ENCODE measurements around the gene FTO. TPM values are rescaled to one million over a fixed set of nuclear protein-coding genes. Genes with fewer than 3 reads are reported as not detected.
"Not testable (repeated sequence)": the region's sequence is repeated elsewhere in the genome, so short reads cannot be mapped to it uniquely, and the experiment has no call there.

The FTO gene
- total RNA-seq, 1 donor from 2014 or later, result 67.7 TPM

DNA sequence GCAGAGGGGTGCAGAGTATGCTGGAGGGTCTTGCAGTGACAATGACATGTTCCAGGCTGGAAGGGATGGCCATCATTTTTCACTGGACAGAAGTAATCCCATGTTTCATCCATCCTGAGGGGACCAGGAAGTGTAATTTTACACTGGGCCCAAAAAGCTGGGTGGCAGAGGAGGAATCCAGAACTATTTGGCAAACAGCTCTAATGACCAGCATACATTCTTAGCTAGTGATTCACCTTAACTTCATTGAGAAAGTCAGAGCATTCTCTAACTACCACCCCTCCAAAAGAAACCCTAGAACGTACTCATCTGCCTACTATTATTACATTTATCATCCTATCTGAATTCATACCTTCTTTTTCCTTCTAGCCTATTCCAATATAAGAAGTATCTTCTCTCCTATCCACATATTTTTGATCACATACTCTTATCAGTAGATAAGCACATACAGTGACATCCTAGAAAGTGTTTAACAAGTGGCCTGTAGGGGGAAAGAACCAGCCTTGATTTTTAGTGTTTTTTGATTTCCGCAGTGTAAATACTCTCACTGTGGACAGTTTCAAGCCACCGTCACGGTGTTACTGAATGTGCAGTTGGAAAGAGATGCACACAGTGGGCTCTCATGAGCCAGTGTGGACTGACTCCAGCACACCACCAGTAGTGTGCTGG, 118.1 kb downstream of the FTO start:
- intact Hi-C loops (cut with micrococcal nuclease), result loop anchor here (5.0 kb wide), 1 partner anchor 120 kb away; the partner anchor contains the start of genes FTO and RPGRIP1L

DNA sequence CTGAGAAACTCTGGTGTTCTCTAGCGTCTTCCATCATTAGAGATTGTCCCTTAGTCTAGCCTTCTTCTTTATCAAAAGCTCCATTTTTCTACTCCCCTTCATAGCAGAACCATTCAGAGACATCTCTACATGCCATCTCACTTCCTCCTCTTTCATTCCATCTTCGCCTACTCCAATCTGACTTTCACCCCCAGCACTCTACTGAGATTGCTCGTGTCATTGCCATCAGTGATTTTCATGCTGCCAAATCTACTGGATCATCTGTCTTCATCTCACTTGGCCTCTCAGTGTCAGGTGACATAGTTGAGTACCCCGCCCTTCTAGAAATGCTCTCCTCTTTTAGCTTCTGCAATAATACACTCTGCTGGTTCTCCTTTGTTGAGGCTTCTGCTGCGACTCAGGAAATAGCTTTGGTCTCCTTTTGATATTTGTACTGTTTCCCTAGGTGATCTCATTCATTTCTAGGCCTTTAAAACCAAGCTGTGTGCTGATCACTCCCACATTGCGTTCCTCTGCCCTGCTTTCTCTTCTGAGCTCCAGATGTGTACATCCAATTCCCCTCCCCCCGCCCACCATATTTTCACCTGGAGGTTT, 119.1 kb downstream of the FTO start:
- intact Hi-C loops (cut with micrococcal nuclease), result loop anchor here (5.0 kb wide), 1 partner anchor 121 kb away; the partner anchor contains the start of genes FTO and RPGRIP1L

DNA sequence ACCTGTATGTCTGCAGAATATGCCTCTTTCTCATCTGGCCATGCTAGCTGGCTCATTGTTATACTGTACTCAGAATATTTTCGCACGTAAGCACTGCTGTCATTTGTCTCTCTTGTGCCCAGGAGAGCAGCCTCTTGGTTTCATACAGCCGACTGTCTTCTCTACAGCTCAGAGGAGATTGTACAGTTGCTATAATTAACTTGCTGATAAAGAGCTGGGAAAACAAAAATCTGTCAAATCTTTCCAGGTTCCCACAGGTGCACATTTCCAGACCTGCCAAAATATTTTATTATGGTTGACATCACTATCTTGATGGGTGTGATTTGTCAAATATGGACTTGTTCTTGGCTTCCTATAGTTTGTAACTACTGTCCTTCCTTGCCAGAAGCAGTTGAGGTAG, 122.7 kb downstream of the FTO start:
- intact Hi-C loops (cut with micrococcal nuclease), result no loop called here

DNA sequence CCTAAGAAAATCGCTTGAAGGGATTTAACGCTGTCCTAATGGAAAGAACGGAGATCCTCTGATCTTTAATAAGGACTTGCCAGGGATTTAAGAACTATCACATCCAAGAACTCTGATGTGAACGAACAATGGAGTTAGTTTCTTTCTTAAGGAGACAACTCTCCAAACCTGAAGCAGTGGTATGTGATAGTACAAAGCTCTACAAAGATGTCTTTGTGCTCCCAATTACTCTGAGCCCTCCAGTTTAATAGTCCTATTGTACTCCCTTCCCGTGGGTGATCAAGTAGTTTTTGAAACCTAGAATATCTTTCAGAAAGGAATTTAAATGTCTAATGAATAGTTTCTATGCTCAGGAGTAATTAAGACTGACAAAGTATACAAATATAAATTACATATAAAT, 123.8 kb downstream of the FTO start:
- intact Hi-C loops (cut with micrococcal nuclease), result no loop called here

DNA sequence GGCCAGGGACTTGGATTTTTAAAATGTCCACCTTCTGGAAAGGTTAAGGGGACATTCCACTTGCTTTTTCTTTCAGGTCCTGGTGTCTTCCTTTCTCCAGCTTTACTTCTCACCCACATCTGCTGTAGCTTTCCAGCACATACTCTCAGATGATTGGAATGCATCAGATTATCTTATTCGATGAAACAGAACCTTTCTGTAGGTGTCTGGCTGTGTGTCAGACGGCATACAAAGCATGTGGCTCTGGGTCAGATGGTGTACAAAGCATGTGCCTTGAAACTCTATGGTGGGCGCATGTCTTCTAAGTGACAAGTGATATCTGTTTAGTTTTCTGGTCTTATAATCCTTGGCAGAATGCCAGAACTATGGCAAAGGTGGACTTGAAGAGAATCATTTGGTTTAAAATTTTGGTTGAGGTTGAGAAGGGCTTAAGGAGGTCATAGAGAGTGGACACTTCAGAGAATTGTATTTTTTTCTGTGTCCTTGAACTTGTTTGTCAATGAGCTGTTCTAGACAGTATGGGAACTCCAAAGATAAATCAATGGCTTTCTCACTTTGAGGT, 125.3 kb downstream of the FTO start:
- intact Hi-C loops (cut with micrococcal nuclease), result no loop called here

DNA sequence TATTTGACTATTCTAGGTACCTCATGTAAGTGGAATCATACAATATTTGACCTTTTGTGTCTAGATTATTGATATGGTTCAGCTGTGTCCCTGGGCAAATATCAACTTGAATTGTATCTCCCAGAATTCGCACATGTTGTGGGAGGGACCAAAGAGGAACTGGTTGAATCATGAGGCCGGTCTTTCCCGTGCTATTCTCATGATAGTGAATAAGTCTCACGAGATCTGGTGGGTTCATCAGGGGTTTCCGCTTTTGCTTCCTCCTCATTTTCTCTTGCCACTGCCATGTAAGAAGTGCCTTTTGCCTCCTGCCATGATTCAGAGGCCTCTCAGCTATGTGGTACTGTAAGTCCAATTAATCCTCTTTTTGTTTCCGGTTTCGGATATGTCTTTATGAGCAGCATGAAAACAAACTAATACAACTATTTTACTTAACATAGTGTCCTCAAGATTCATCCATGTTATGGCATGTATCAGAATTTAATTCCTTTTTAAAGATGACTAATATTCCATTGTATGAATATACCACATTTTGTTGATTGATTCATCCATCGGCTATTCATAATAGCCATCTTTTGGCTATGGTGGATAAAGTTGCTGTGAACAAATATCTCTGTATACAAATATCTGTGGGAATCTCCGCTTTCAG, 129.1 kb downstream of the FTO start:
- intact Hi-C loops (cut with micrococcal nuclease), result no loop called here

DNA sequence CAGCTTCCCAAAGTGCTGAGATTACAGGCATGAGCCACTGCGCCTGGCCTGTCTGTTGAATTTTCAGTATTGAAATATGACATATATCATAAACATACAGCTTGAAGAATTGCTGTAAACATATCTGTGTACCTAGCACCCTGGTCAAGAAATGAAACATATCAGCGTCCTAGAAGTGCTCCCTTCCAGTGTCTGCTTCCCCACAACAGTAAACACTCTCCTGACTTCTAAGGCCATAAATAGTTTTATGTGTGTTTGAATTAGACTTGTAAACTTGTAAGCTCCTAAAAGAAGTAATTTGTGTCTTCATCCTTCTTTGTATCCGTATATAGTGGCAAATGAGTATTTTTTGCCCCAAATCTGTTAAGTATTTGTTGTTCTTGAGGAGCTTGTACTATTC, 132.2 kb downstream of the FTO start:
- intact Hi-C loops (cut with micrococcal nuclease), result no loop called here

DNA sequence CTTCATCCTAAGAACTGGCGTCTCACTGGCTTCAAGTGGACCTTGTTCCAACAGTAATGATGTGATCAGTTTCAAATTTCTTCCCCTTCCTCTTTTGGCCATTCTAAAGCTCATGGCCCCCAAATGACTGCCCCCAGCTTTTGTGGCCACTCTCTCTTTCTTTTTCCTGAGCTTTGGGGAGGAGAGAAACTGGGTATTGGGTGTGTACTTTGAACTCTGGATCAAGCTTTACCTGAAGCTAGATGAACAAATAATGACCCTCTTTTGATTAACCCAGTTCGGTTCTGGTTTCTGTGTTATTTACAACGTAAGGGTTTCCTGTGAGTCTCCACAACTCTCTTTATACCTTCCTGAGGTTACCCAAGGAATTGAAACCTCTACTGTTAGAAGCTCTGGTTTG, 132.7 kb downstream of the FTO start:
- intact Hi-C loops (cut with micrococcal nuclease), result no loop called here

DNA sequence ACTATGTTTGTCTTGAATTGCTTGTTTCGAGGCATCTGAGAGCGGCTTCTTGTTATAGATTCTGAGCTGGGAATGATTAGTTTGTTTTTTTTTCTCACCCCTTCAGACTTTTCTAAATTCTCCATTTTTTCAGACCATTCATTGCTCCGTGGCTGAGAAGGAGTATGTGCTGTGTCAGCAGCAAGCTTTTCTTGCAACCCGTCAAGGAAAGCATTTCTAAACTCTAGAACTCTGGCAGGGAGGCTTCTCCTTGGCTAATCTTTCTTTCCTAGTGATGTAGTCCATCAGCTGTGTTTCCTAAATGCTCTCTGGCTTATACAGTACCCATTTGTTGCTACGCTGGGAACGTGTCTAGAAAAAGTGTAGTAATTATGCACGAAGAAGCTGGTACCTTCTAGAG, 133.5 kb downstream of the FTO start:
- intact Hi-C loops (cut with micrococcal nuclease), result no loop called here

DNA sequence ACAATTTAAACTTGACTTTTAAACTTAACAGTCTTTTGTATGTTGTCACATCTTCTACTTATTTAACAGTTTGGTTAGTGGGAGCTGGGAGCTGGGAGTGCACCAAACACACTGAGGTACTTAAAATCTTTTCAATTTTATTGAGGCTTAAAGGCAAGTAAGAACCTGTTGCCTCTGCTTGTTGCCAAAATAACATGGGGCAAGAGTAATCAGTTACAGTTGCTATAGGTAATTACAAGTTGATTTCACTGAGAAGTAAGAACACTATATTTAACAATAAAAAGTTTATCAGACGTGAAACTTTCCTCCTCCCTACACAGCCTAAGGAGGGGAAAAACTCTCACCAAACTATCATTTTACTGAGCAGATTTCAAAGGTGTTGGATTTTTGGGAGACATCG, 135.2 kb downstream of the FTO start:
- intact Hi-C loops (cut with micrococcal nuclease), result no loop called here

DNA sequence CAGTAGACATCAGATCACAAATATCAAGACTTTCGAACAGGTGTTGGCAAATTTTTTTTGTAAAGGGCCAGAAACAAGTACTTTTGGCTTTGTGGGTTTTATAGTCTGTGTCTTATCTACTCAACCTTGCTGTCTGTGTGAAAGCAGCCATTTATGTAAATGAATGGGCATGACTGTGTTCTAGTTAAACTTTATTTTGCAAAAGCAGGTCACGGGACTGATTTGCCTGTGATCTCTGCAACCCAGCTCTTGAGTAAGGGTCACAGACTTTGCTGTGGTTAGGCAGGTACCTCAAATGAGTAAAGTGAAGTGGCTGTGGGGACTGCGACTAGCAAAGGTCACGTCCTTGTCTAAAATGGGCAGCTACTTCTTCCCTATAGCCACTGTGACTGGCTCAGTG, 136.5 kb downstream of the FTO start:
- intact Hi-C loops (cut with micrococcal nuclease), result no loop called here

DNA sequence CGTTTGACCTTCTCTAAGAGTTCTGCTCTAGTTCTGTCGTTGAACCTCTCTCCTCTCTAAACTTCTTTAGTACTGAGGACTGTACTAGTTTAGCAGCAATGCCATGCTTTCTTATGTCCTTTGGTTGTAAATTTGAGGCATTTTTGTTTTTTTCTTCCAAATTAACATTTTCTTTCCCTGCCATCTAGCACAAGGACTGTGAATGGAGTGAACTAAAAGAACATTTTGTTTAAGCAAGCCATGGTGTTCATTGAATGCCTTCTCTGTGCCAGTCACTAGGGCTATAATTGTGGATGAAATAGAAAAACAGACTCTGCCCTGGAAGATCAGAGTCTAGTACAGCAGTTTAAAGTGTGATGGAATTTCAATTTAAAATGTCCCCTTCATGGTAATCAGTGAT, 137.9 kb downstream of the FTO start:
- intact Hi-C loops (cut with micrococcal nuclease), result no loop called here

DNA sequence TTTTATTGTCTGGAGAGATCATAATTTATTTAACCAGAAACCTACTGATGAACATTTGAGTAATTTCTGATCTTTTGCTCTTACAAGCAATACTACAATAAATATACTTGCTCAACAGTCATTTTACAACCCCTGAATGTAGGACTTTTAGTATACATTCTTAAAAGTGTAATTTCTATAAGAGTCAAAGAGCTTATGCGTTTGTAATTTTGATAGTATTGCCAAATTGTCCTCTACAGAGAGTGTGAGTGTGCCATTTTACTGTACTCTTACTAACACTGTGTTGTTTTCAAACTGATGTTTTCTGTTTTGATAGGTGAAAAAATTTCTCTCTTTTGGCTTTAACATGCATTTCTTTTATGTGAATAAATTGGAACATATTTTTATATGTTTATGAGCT, 139.1 kb downstream of the FTO start:
- intact Hi-C loops (cut with micrococcal nuclease), result no loop called here

DNA sequence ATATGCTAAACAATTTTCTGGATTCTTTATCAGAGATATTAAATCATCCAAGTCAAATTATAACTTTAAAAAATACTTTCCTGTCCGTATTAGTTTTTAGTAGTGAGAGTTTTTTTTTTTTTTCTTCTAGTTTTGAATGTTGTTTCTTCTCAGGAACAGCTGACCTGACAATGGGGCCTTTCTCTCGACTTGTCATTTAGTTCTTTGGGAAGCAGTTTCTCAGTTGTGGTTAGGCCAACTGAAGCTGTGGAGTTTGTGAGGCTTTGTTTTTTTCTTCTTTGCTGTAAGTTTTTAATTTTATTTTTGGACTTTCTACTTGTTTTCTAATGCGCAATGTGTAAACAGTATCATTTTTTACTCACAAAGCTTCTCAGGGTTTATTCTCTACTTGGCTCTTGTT, 140.8 kb downstream of the FTO start:
- intact Hi-C loops (cut with micrococcal nuclease), result no loop called here

DNA sequence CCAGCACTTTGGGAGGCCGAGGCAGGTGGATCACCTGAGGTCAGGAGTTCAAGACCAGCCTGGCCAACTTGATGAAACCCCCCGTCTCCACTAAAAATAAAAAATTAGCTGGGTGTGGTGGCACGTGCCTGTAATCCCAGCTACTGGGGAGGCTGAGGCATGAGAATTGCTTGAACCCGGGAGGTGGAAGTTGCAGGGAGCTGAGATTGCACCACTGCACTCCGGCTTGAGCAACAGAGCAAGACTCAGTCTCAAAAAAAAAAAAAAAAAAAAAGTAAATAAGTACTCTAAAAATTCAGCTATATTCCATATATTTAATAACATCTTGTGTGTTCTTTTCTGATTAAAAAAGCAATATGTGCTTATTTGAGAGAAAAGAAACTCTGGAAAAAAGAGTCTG, 142.6 kb downstream of the FTO start:
- intact Hi-C loops (cut with micrococcal nuclease), result not testable (repeated sequence)

DNA sequence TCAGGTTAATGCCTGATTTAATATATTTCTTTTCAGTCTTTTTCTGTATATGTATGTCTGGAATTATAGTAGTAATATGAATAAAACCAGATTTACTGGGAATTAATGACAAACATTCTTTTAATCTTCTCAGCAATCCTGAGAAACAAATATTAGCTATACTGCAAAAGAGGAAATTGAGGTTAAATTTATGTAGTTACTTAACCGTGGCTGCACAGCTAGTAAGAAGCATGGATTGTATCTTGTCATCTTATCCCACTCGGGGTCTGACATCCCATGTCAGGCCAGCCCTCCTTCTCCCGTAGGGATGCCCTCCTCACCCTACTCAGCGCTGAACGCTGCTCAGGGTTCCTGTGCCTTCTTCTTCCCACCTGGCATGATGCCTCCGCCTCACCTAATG, 143.0 kb downstream of the FTO start:
- intact Hi-C loops (cut with micrococcal nuclease), result no loop called here

DNA sequence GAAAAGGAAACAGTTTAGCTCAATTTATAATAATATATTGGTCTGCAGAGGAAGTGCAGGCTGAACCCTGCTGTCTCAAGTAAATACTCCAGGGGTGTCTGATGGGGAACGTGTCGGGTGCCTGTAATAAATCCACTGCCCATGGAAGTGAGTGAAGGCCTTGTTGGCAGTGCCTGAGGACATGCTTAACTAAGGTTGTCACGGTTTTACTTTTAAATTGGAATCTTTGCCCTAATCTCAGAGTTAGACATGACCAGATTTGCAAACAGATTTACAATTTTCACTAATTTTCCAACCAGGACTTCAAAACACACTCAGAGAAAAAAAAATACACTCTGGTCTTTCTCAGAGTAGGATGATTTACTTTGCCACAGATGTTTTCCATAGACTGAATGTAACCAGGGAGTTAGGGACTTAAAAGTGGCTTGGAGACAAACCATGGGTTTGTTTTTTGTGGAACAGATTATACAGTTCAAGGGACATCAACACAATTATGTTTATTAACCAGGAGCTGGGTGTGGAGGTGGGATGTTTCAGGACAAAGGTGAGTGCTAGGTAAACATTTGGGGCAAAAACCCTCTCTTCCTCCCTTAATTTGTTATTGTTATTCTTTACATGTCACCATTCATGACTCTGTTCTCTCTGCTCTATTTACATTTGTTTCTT, 144.5 kb downstream of the FTO start:
- intact Hi-C loops (cut with micrococcal nuclease), result no loop called here

DNA sequence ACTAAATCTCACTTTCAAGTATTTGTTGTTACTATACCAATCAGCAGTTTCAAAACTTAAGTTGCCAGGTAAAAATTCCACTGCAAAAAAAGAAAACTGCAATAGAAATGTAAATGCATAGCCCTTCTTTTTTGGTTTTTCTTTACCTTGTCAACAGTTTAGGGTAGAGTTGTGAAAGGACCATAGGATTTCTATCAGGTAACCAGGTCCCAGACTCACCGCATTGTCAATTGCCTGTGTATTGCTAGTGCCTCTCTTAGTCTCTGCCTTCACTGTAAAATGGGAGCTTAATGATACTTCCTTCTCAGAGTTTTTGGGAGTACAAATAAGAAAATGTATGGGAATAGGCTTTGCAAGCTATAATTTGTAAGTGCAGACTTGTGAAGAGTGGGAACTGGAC, 145.0 kb downstream of the FTO start:
- intact Hi-C loops (cut with micrococcal nuclease), result no loop called here

DNA sequence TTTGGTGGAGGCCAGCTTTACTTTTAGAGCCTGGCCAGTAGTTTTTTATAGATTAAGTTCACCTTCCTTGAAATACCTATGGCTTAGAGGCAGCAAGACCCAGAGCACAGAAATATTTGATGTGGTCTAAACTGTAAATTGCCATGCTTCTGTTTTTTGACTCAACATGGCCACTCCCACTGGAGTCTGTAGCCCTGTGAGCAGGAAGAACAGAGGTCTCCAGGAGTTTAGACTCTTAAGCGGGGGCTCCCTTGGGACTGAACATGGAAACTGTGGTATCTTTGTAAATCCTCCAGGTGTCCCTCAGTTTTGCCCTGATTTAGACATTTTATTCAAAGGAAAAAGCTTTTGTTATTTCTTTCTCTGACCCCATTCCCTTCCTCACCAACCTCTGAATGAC, 145.6 kb downstream of the FTO start:
- intact Hi-C loops (cut with micrococcal nuclease), result no loop called here

DNA sequence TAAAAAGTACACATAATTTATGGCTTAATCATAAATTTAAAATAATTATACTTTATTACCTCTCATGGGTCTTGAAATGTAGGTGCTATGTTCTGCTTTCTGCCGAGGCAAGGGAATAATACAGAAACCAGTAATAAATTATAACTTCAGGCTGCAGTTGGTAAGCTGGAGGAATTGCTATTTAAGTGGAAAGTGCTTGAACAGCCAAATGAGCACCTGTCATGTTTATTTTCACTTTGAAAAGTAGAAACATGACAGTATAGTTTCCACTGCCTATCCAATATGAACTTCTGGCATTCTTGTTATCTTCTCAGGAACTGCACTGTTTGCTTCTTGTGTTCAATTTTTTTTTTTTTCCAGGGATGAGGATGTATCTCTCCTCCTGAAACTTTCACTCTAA, 146.0 kb downstream of the FTO start:
- intact Hi-C loops (cut with micrococcal nuclease), result no loop called here

DNA sequence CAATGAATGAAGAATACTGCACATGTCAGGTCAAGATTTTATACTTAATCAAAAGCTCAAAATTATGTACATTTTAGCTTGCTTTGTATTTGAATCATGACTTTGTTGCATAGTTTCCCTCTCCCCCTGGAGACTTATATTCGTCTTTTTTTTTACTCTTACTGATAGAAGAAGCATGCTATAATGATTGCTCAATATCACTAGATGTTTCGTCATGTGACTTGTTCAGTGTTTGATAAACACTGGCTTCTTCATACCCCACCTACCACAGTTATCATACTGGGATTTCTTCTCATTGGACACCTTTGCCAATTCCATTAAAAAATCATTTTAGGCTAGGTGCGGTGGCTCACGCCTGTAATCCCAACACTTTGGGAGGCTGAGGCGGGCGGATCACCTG, 148.7 kb downstream of the FTO start:
- intact Hi-C loops (cut with micrococcal nuclease), result no loop called here

DNA sequence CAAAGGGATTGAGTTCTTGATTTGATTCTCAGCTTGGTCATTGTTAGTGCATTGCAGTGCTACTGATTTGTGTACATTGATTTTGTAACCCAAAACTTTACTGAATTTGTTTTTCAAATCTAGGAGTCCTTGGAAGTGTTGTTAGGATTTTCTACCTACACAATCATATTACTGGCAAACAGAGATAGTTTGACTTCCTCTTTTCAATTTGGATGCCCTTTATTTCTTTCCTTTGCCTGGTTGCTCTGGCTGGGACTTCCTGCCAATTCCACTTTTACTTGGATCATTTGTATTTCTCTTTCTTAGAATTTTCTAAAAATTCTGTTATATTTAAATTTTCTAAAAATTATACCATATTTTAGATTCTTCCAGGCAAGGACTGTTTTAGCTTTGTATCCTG, 151.1 kb downstream of the FTO start:
- intact Hi-C loops (cut with micrococcal nuclease), result no loop called here
